ENCODE results near the gene SLC2A13. TPM values are rescaled to one million over a fixed set of nuclear protein-coding genes. Genes with fewer than 3 reads are reported as not detected.
"Not testable (repeated sequence)": the region's sequence is repeated elsewhere in the genome, so short reads cannot be mapped to it uniquely, and the experiment has no call there.

Gene SLC2A13
- total RNA-seq, 2 donors from 2014 or later: 6.4 to 16.3 TPM

DNA sequence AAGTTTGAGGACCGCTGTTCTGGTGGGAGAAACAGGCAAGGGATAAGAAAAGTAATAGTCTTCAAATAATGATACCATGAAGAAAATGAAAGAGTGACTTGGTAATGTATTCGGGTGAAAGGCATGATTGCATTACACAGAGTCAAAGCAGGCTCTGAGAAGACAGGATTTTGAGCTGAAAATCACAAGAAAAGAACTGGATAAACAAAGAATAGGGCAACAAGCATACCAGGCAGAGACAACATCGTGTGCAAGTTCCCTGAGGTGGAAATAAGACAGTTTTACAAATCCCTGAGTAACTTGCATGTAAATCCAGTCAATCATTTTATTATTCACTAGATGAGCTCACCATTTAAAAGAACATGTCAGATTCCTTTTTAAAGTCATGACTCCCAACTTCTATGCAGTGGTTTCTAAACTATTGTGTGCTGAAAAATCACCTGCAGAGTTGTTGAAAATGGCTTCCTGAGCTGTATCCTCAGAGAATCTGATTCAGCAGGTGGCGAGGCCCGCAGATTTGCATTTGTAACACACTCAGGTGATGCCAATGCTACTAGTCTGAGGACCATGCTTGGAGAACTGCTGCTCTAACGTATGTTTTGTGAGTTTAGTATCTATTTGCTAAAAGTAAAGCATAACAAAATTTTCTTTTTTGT lies 353.3 kb downstream of the SLC2A13 start:
- no peak for DNase-seq
- intact Hi-C loops (cut with DNase I): no loop called here
- no peak for ATAC-seq

GRCh38 chr12:39746151-39746550 lies 359.7 kb downstream of the SLC2A13 start:
- ATAC-seq; intact Hi-C loops (cut with DNase I); DNase-seq: not testable (repeated sequence)

DNA sequence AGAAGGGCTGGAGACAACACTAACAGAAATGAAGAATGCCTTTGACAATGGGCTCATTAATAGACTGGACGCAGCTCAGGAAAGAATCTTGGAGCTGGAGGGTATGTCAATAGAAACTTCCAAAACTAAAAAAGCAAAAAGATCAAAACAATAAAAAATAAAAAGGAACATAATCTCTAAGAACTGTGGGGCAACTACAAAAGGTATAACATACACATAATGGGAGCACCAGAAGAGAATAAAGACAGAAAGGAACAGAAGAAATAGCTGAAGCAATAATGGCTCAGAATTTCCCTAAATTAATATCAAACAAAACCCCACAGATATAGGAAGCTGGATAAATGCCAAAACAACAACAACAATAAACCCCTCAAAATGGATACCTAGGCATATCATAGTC lies 362.2 kb downstream of the SLC2A13 start:
- ATAC-seq (no peak), DNase-seq (no peak)
- intact Hi-C loops (cut with DNase I): no loop called here

DNA sequence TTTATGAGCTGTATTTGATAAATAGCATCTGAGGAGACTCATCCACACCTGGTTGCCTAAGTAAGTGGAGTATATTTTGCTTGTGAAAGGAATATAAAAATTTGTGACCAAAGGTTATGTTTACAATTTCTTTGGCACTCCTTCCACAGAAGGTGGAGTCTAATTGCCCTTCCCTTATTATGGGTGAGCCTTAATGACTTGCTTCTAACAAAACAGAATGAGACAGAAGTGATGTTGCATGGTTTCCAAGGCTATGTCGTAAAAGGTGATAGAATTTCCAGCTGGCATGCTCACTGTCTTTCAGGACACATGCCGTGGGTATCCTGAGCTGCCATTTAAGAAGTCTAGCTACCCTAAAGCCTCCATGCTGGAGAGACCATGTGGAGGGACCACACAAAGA lies 369.5 kb downstream of the SLC2A13 start:
- DNase-seq (no peak), ATAC-seq (no peak)
- intact Hi-C loops (cut with DNase I): no loop called here

DNA sequence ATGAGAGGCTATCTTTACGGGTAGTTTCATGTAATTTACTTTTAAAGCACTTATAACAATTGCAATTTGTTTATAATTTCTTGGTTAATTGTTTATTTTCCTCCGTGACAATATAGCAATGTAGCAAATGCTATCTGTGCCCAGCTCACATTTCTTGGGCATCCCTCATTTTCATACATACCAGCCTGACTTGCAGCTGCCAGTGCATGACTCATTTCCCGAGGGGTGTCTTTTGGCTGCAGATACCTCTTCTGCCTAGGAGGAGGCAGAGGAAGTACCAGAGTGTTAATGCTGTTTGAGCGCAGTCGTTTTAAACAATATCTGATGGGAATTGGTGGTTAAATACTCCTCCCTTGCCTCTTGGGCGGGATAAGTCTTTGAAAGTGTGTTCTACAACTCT lies 382.1 kb downstream of the SLC2A13 start:
- DNase-seq (peak; percentile 35), ATAC-seq (peak in 1 of 2 donors; percentile 78)
- intact Hi-C loops (cut with DNase I): no loop called here

- ATAC-seq (no peak), DNase-seq (no peak)
- intact Hi-C loops (cut with DNase I): no loop called here
These were observed 383.4 kb downstream of the SLC2A13 start for GRCh38 chr12:39722504-39722903.

DNA sequence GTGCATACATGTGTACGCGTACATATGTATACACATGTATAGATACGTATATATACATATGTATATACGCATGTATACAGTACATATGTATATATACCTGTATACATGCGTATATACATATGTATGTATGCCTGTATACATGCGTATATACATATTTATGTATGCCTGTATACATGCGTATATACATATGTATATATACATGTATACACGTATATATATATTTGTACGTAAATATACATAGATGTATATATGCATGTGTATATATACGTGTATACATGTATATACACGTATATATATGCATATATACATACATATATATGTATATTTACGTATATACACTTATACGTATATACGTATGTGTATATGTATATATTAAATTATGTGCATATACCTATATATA lies 392.3 kb downstream of the SLC2A13 start:
- ATAC-seq: no peak
- intact Hi-C loops (cut with DNase I): no loop called here
- no peak for DNase-seq

DNA sequence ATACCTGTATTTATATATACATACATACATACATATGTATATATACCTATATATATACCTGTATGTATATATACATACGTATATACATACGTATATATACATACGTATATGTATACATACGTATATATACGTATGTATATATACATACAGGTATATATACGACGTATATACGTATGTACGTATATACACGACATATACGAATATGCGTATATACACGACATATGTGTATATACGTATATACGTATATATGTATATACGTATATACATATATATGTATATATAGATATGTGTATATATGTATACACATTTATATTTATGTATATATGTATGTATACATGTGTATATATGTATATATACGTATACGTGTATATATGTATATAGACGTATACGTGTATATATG lies 393.5 kb downstream of the SLC2A13 start:
- DNase-seq: no peak
- intact Hi-C loops (cut with DNase I): no loop called here
- ATAC-seq: no peak

Other genes starting within 250 kb of the SLC2A13 start
- gene LRRK2, start 118.9 kb upstream of the SLC2A13 start, total RNA-seq: 10 to 100 TPM in 1 of 2 donors, 1 to 10 TPM in 1; 7.7 to 11.0 TPM